GM12878 (cell line): ENCODE data around the gene PAK6. TPM values are rescaled to one million over a fixed set of nuclear protein-coding genes. Genes with fewer than 3 reads are reported as not detected.
A peak's percentile ranks its signal among the peaks of the same experiment; 100 is the strongest.

Experiments used
- ATAC-seq: fragments of 200-7000 bp; cut with Tn5 transposase; 3 replicates; pipeline ENCODE4 v1.9.1; 2020; ENCODE audit warnings: mild to moderate bottlenecking, moderate library complexity
- BruUV-seq: library from RNA; stranded (reverse); fragments of 400-500 nt; replicated peaks from 2 replicates; lab custom pipeline; 2021; lab: Mats Ljungman, UMichigan
- CTCF ChIA-PET: fragments of 300-600 bp; sonication (Branson Sonifier 250); formaldehyde crosslinking; extraction: SDS; loops from one replicate; lab custom pipeline; 2021; ENCODE audit warnings: inconsistent platforms; lab: Yijun Ruan, JAX
- POLR2A ChIA-PET: fragments of 350-600 bp; formaldehyde crosslinking; extraction: SDS; loops from one replicate; lab custom pipeline; 2021; ENCODE audit warnings: inconsistent platforms; lab: Charles Lee
- RAD21 ChIA-PET: fragments of 300-600 bp; sonication (Branson Sonifier 250); formaldehyde crosslinking; loops from one replicate; lab custom pipeline; 2023; ENCODE audit warnings: antibody characterized with exemption; ENCODE audit not compliant: unreplicated experiment; lab: Charles Lee
- SMC1A ChIA-PET: fragments of 300-600 bp; sonication (Branson Sonifier 250); formaldehyde crosslinking; loops from one replicate; lab custom pipeline; 2023; ENCODE audit not compliant: unreplicated experiment, uncharacterized antibody; lab: Charles Lee
- DNase-seq: peaks from one replicate; pipeline ENCODE4 v3.0.0-alpha.2; 2011; ENCODE audit warnings: low read depth, low spot score
- FAIRE-seq: peaks from 3 replicates; lab custom pipeline; 2011; peaks lifted over from hg19 to GRCh38; lab: Jason Lieb, UNC
- H2AFZ ChIP-seq: 2 replicates; pipeline ENCODE4 v1.6.0; 2011; ENCODE audit warnings: low read depth, low read length, control low read depth; ENCODE audit not compliant: control insufficient read depth
- H3K27ac ChIP-seq: 2 replicates; pipeline ENCODE4 v1.5.1; 2011; ENCODE audit warnings: control low read depth; ENCODE audit not compliant: control insufficient read depth, insufficient read depth
- H3K27me3 ChIP-seq, 2 experiments: replicated peaks in 1 of 2; 2 replicates each; pipeline versions ENCODE4 v1.6.0 to v1.6.1; 2011; ENCODE audit warnings: low read length in 1 of 2; ENCODE audit not compliant: control insufficient read depth in 2 of 2, insufficient read depth in 2 of 2
- H3K36me3 ChIP-seq, 2 experiments: 2 replicates each; pipeline ENCODE4 v1.5.1; 2011; ENCODE audit warnings: low read length in 1 of 2; ENCODE audit not compliant: control insufficient read depth in 2 of 2, insufficient read depth in 2 of 2
- H3K4me1 ChIP-seq: 2 replicates; pipeline ENCODE4 v1.6.1; 2011; ENCODE audit warnings: mild to moderate bottlenecking, low read length, moderate library complexity, mixed read lengths; ENCODE audit not compliant: control insufficient read depth, insufficient read depth
- H3K4me2 ChIP-seq: 2 replicates; pipeline ENCODE4 v1.6.0; 2011; ENCODE audit warnings: control low read depth; ENCODE audit not compliant: control insufficient read depth, insufficient read depth
- H3K4me3 ChIP-seq: fragments of 200-600 bp; sonication (generic); 2 replicates; pipeline ENCODE4 v1.5.1; 2016
- H3K79me2 ChIP-seq: 2 replicates; pipeline ENCODE4 v1.6.0; 2011; ENCODE audit warnings: low read length; ENCODE audit not compliant: control insufficient read depth, insufficient read depth
- H3K9ac ChIP-seq: 2 replicates; pipeline ENCODE4 v1.8.0; 2011; ENCODE audit warnings: low read length, control low read depth, mixed read lengths; ENCODE audit not compliant: control insufficient read depth, insufficient read depth
- H3K9me3 ChIP-seq: replicated peaks from 3 replicates; pipeline ENCODE4 v1.5.1; 2011; ENCODE audit warnings: mild to moderate bottlenecking, low read length; ENCODE audit not compliant: control insufficient read depth, insufficient read depth
- H4K20me1 ChIP-seq: 2 replicates; pipeline ENCODE4 v1.6.0; 2011; ENCODE audit not compliant: control insufficient read depth, insufficient read depth
- ATF3 ChIP-seq: IDR thresholded peaks from 2 replicates; pipeline ENCODE4 v1.6.1; 2011; ENCODE audit warnings: low read depth, mild to moderate bottlenecking, low read length, moderate library complexity, borderline replicate concordance; ENCODE audit errors: extremely low read depth
- EGR1 ChIP-seq, 2 experiments: IDR thresholded peaks; 1 replicate in 1 of 2; 2 replicates in 1 of 2; pipeline ENCODE4 v1.6.1; 2011 to 2012; ENCODE audit warnings: low read depth in 2 of 2, low read length in 2 of 2, borderline replicate concordance in 1 of 2, mild to moderate bottlenecking in 1 of 2, moderate library complexity in 1 of 2
- EP300 ChIP-seq, 2 experiments: fragments of 150-350 bp in 1 of 2; IDR thresholded peaks; 2 replicates each; pipeline ENCODE4 v1.6.1; 2011 to 2012; ENCODE audit warnings: low read depth in 2 of 2, low read length in 2 of 2, borderline replicate concordance in 1 of 2, improper control_type of control experiment in 1 of 2, inconsistent platforms in 1 of 2; ENCODE audit not compliant: control insufficient read depth in 1 of 2
- EZH2 ChIP-seq: IDR thresholded peaks from 2 replicates; pipeline ENCODE4 v1.6.1; 2012; ENCODE audit warnings: low read depth, mild to moderate bottlenecking, control low read depth, inconsistent platforms, low read length, borderline replicate concordance; ENCODE audit not compliant: control insufficient read depth
- IKZF2 ChIP-seq, 2 experiments: fragments of 450-650 bp; IDR thresholded peaks; 2 replicates each; pipeline ENCODE4 v1.6.1; 2017; ENCODE audit warnings: mild to moderate bottlenecking in 2 of 2, moderate library complexity in 2 of 2
- MXI1 ChIP-seq: fragments of 150-350 bp; IDR thresholded peaks from 2 replicates; pipeline ENCODE4 v1.6.1; 2011; ENCODE audit warnings: low read depth, mild to moderate bottlenecking, inconsistent platforms, low read length, improper control_type of control experiment
- NFYA ChIP-seq: IDR thresholded peaks from 2 replicates; pipeline ENCODE4 v1.6.1; 2011; ENCODE audit warnings: low read depth, mild to moderate bottlenecking, low read length, improper control_type of control experiment, borderline replicate concordance
- NFYB ChIP-seq: IDR thresholded peaks from 2 replicates; pipeline ENCODE4 v1.6.1; 2011; ENCODE audit warnings: low read depth, mild to moderate bottlenecking, low read length, improper control_type of control experiment, moderate library complexity; ENCODE audit not compliant: insufficient read depth
- RB1 ChIP-seq: fragments of 450-650 bp; formaldehyde crosslinking; IDR thresholded peaks from 2 replicates; pipeline ENCODE4 v1.6.1; 2017; ENCODE audit warnings: mild to moderate bottlenecking, borderline replicate concordance
- SMARCA5 ChIP-seq: fragments of 450-650 bp; IDR thresholded peaks from 2 replicates; pipeline ENCODE4 v1.6.1; 2017; ENCODE audit warnings: mild to moderate bottlenecking
- STAT3 ChIP-seq: IDR thresholded peaks from 2 replicates; pipeline ENCODE4 v1.6.1; 2011; ENCODE audit warnings: low read depth, low read length, improper control_type of control experiment
- YY1 ChIP-seq: IDR thresholded peaks from 2 replicates; pipeline ENCODE4 v1.6.1; 2011; ENCODE audit warnings: low read depth, mild to moderate bottlenecking, low read length
- ZNF24 ChIP-seq: fragments of 450-650 bp; IDR thresholded peaks from 2 replicates; pipeline ENCODE4 v1.6.1; 2017; ENCODE audit warnings: antibody characterized with exemption, mild to moderate bottlenecking
- ZNF592 ChIP-seq: fragments of 450-650 bp; IDR thresholded peaks from 2 replicates; pipeline ENCODE4 v1.6.1; 2017; ENCODE audit warnings: mild to moderate bottlenecking, moderate library complexity
- WGBS: methylation state at CpG from one replicate; pipeline ENCODE4 v1.1.6; 2016; ENCODE audit warnings: low lambda C conversion rate; ENCODE audit not compliant: insufficient replicate concordance, insufficient coverage; ENCODE audit errors: missing lambda C conversion rate; 5-methylcytosine and 5-hydroxymethylcytosine counted together
- in situ Hi-C: fragments of 300-500 bp; cut with MboI; formaldehyde crosslinking; loops from 9 replicates; pipeline ENCODE4 v1.14.3; 2018; ENCODE audit warnings: mixed read lengths
- intact Hi-C: fragments of 100-400 bp; cut with micrococcal nuclease; formaldehyde crosslinking; loops from one replicate; pipeline ENCODE4 v1.14.2; 2022; ENCODE audit not compliant: unreplicated experiment
- polyA plus RNA-seq, 11 experiments: library from polyadenylated mRNA; depleted of rRNA in 4 of 11; unstranded in 6 of 11; stranded (reverse) in 5 of 11; fragments of >200 nt; fragmentation: Nextera tagmentation in 4 of 11; fragmentation: Illumina TruSeq in 1 of 11; extraction: Ambion mirVana in 4 of 11; extraction: Trizol in 1 of 11; gene quantifications; 1 replicate in 1 of 11; 2 replicates in 10 of 11; pipeline versions ENCODE4 v1.2.1 to v1.2.3, GENCODE V29; 2011 to 2016; ENCODE audit warnings: inconsistent platforms in 2 of 11, missing spikeins in 2 of 11, low read depth in 1 of 11
- total RNA-seq, 4 experiments: library from RNA; depleted of rRNA in 3 of 4; stranded (reverse); fragments of >200 nt in 3 of 4; fragmentation: Illumina TruSeq in 1 of 4; extraction: Trizol in 1 of 4; gene quantifications; 2 replicates each; pipeline versions ENCODE4 v1.2.1 to v1.2.3, GENCODE V29; 2013 to 2021

The PAK6 gene
- total and polyA plus RNA-seq, 10 of the 15 experiments (the other 5 are each of a cell fraction or from before 2014, with no cell fraction given) = 0.07 to 0.92 (median 0.31) TPM; not detected in 2

- TF ChIP-seq EP300 (IDR thresholded peaks at IDR 0.05; ENCODE audit: borderline replicate concordance in 1 of 2, control insufficient read depth in 1 of 2, low read depth in 2 of 2, low read length in 2 of 2) (no peak), NFYA (no peak), STAT3 (no peak)
Measured at GRCh38 chr15:40273428-40273827, 34.6 kb downstream of the PAK6 start (continued).

- 47% methylated on average over 26 of the region's 26 CpGs for WGBS
- POLR2A ChIA-PET = interaction anchor here (0.7 to 1.5 kb wide), 3 partner anchors 91 to 227 kb away, joined by 3 read pairs; no protein-coding TSS in a partner anchor
- Histone ChIP-seq H3K79me2 (no peaks in the 10 kb centered on the region), H3K9ac (no peak overlapping the region), H3K9me3 (no peaks in the 10 kb centered on the region), H3K27me3 (0 out of 4 replicates have a peak, but pooled peaks cover 0 to 2% of the 10 kb centered on the region in 2 experiments), H3K36me3 (no peaks in the 10 kb centered on the region), H2AFZ (no peak overlapping the region), H4K20me1 (no peaks in the 10 kb centered on the region), H3K4me2 (no peak overlapping the region), H3K27ac (no peak overlapping the region), H3K4me3 (no peak overlapping the region), H3K4me1 (peaks cover 6% of the 10 kb centered on the region)
- intact Hi-C loops = loop anchor here (1.0 to 10.0 kb wide), 6 partner anchors 57 to 488 kb away; partner anchors contain the start of gene BMF
- SMC1A ChIA-PET = interaction anchor here (0.6 to 6.4 kb wide), 29 partner anchors 9 to 487 kb away, joined by 3 to 98 read pairs (median 4); partner anchors contain the start of genes PLCB2 and SRP14
- ATAC-seq (peak; percentile 78), DNase-seq (peak; percentile 19), FAIRE-seq (peak; percentile 95)
- no TSS peak for BruUV-seq
- CTCF ChIA-PET = interaction anchor here (0.5 to 11.7 kb wide), 64 partner anchors 9 to 492 kb away, joined by 3 to 296 read pairs (median 4); partner anchors contain the start of genes BUB1B, CCDC9B, FSIP1 and INAFM2
- in situ Hi-C loops = loop anchor here (5.0 to 10.0 kb wide), 5 partner anchors 38 to 490 kb away; partner anchors contain the start of gene FSIP1
- RAD21 ChIA-PET = interaction anchor here (0.6 to 4.5 kb wide), 20 partner anchors 17 to 487 kb away, joined by 3 to 79 read pairs (median 4); partner anchors contain the start of genes PAK6, PLCB2 and SRP14
- no peak for TF ChIP-seq NFYB
- TF ChIP-seq ZNF592 = peak; percentile 96
- peak; percentile 70 for TF ChIP-seq ZNF24
- 0 out of 4 replicates have a peak, but pooled peaks of 1 of the 2 experiments have one; percentile 18 for TF ChIP-seq IKZF2 (IDR thresholded peaks at IDR 0.05)
- TF ChIP-seq ATF3 = peak; percentile 87; the same call in 1 of the 2 replicates
- peak; percentile 83; the same call in 1 of the 2 replicates for TF ChIP-seq RB1
- TF ChIP-seq SMARCA5 = peak; percentile 98
- TF ChIP-seq YY1 = peak; percentile 93
- TF ChIP-seq MXI1 = no peak; the same call in 1 of the 2 replicates
- TF ChIP-seq EZH2 = no peak
- TF ChIP-seq EGR1 (IDR thresholded peaks at IDR 0.05; ENCODE audit: borderline replicate concordance in 1 of 2, low read depth in 2 of 2, low read length in 2 of 2) = peak in 1 of 2 experiments; percentile 33; a peak in 1 of 3 replicates
Measured at GRCh38 chr15:40274350-40275274, 35.7 kb downstream of the PAK6 start.
